H1 (cell line): ENCODE data around the gene EXD3. TPM values are rescaled to one million over a fixed set of nuclear protein-coding genes. Genes with fewer than 3 reads are reported as not detected.

Experiments
- E2F6 ChIP-seq: IDR thresholded peaks from 2 replicates; pipeline ENCODE4 v1.6.1; 2012; ENCODE audit warnings: inconsistent platforms
- JUN ChIP-seq: IDR thresholded peaks from 2 replicates; pipeline ENCODE4 v1.6.1; 2011; ENCODE audit warnings: low read depth, mild to moderate bottlenecking, improper control_type of control experiment, low read length
- KDM1A ChIP-seq: fragments of 200-600, 300-600 bp; sonication (generic); IDR thresholded peaks from 2 replicates; pipeline ENCODE4 v1.7.1; 2016; ENCODE audit warnings: mild to moderate bottlenecking, low read length, borderline replicate concordance
- RAD21 ChIP-seq, 2 experiments: IDR thresholded peaks in 1 of 2; conservative IDR thresholded peaks in 1 of 2; 2 replicates each; pipeline ENCODE4 v1.6.1; 2011; ENCODE audit warnings: low read depth in 2 of 2, low read length in 2 of 2, improper control_type of control experiment in 1 of 2, inconsistent platforms in 1 of 2, mild to moderate bottlenecking in 1 of 2, moderate library complexity in 1 of 2
- RNF2 ChIP-seq: fragments of 200-900, 300-1000 bp; sonication (generic); IDR thresholded peaks from 2 replicates; pipeline ENCODE4 v1.7.1; 2016; ENCODE audit warnings: borderline replicate concordance, low read depth, mild to moderate bottlenecking, antibody characterized with exemption, low read length; ENCODE audit not compliant: poor library complexity, severe bottlenecking; ENCODE audit errors: missing control alignments
- TAF7 ChIP-seq: optimal IDR thresholded peaks from 2 replicates; pipeline ENCODE3; 2011; ENCODE audit warnings: low read depth, mild to moderate bottlenecking, inconsistent platforms, low read length, moderate library complexity, borderline replicate concordance
- TCF12 ChIP-seq: IDR thresholded peaks from 2 replicates; pipeline ENCODE4 v1.6.1; 2011; ENCODE audit warnings: low read depth, mild to moderate bottlenecking, low read length
- polyA plus RNA-seq, 7 experiments: library from polyadenylated mRNA; depleted of rRNA in 3 of 7; stranded (reverse) in 5 of 7; unstranded in 2 of 7; fragments of >200 nt in 5 of 7; fragments of 200-250 nt in 2 of 7; gene quantifications; 1 replicate in 5 of 7; 2 replicates in 1 of 7; 4 replicates in 1 of 7; pipeline versions ENCODE4 v1.2.1 to v1.2.3, GENCODE V29; 2011 to 2013; ENCODE audit warnings: missing spikeins in 2 of 7, mixed read lengths in 2 of 7
- total RNA-seq: library from RNA; stranded (reverse); fragmentation: NEBNext Ultra II Directional; extraction: Animal tissue kit (Norgen Biotek cat#: 25700); gene quantifications from 2 replicates; pipeline ENCODE4 v1.2.1, GENCODE V29; 2021

Gene EXD3
- total and polyA plus RNA-seq, 2 of the 8 experiments (the other 6 are each of a cell fraction or from before 2014, with no cell fraction given): 7.2 to 9.4 TPM

GRCh38 chr9:137280474-137281344 is 142.3 kb downstream of the EXD3 start (continued):
- TF ChIP-seq E2F6: no peak
- no peak for TF ChIP-seq JUN
- peak; percentile 4 for TF ChIP-seq RNF2
- TF ChIP-seq RAD21 (IDR thresholded peaks at IDR 0.05 in 1 of 2, conservative IDR thresholded peaks at IDR 0.05 in 1 of 2; ENCODE audit: low read depth in 2 of 2, low read length in 2 of 2): peak in 1 of 2 experiments; percentile 40; a peak in 1 of 4 replicates
- TF ChIP-seq TAF7: no peak
- TF ChIP-seq TCF12: no peak
- no peak for TF ChIP-seq KDM1A
- TF ChIP-seq, all 59 proteins: peak for 9
